ENCODE measurements around the gene GLI3. TPM values are rescaled to one million over a fixed set of nuclear protein-coding genes. Genes with fewer than 3 reads are reported as not detected.

GLI3 gene
- total and polyA plus RNA-seq, 10 of the 15 experiments (the other 5 are each of a cell fraction or from before 2014, with no cell fraction given): 0.01 TPM; not detected in 8

DNA sequence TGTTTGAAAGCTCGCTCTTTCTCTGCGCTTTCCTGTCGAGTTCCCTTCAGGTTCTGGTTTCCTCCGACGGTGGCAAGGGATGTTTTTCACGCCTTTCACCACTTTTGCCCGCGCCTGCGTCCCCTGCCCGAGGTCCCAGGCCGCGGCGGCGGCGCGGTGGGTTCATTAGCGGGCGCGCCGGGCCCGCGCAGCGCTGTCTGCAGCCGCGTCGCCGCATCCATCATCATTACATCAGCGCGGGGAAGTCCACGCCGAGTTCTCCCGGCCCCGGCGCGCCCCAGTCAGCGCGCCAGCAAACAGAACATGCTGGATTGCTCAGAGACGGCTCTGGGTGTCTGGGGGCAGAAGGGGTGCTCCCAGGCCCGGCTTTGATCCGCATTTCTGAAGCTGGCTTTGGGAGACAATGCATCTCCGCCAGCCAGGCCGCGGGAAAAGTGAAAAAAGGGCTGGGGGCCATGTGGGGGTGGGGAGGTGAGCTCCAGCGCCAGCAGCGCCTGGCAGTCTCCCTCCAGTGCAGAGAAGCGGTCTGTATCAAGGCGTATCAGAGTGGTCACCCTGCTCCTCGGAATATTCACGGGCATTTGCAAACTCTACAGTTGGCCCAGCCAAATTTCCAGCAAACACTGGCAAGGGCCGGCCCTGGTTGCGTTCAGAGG lies 8.9 kb downstream of the GLI3 start:
- POLR2A ChIA-PET: no interaction called here
- no peaks in the 10 kb centered on the region for H3K36me3 ChIP-seq (ENCODE audit: control insufficient read depth in 2 of 2, insufficient read depth in 2 of 2, low read length in 1 of 2)
- H4K20me1 ChIP-seq (ENCODE audit: control insufficient read depth, insufficient read depth): no peaks in the 10 kb centered on the region
- H3K27me3 ChIP-seq (replicated peaks in 1 of 2; ENCODE audit: control insufficient read depth in 2 of 2, insufficient read depth in 2 of 2, low read length in 1 of 2): peaks cover 0 to 7% of the 10 kb centered on the region in 2 experiments; a peak in 3 of 4 replicates
- H3K4me1 ChIP-seq (ENCODE audit: control insufficient read depth, insufficient read depth, low read length): no peaks in the 10 kb centered on the region
- SMC1A ChIA-PET (ENCODE audit: uncharacterized antibody, unreplicated experiment): no interaction called here
- no peak for TF ChIP-seq CBX3 (IDR thresholded peaks at IDR 0.05; ENCODE audit: borderline replicate concordance, low read depth)
- no peak for TF ChIP-seq RBBP5 (conservative IDR thresholded peaks at IDR 0.05)
- no peak for TF ChIP-seq MTA3 (IDR thresholded peaks at IDR 0.05; ENCODE audit: borderline replicate concordance, low read length)
- no peak for TF ChIP-seq CREB1 (IDR thresholded peaks at IDR 0.05; ENCODE audit: low read depth)
- TF ChIP-seq KAT2A (conservative IDR thresholded peaks at IDR 0.05; ENCODE audit: control insufficient read depth, low read depth, low read length): no peak
- TF ChIP-seq, protein P1, sequence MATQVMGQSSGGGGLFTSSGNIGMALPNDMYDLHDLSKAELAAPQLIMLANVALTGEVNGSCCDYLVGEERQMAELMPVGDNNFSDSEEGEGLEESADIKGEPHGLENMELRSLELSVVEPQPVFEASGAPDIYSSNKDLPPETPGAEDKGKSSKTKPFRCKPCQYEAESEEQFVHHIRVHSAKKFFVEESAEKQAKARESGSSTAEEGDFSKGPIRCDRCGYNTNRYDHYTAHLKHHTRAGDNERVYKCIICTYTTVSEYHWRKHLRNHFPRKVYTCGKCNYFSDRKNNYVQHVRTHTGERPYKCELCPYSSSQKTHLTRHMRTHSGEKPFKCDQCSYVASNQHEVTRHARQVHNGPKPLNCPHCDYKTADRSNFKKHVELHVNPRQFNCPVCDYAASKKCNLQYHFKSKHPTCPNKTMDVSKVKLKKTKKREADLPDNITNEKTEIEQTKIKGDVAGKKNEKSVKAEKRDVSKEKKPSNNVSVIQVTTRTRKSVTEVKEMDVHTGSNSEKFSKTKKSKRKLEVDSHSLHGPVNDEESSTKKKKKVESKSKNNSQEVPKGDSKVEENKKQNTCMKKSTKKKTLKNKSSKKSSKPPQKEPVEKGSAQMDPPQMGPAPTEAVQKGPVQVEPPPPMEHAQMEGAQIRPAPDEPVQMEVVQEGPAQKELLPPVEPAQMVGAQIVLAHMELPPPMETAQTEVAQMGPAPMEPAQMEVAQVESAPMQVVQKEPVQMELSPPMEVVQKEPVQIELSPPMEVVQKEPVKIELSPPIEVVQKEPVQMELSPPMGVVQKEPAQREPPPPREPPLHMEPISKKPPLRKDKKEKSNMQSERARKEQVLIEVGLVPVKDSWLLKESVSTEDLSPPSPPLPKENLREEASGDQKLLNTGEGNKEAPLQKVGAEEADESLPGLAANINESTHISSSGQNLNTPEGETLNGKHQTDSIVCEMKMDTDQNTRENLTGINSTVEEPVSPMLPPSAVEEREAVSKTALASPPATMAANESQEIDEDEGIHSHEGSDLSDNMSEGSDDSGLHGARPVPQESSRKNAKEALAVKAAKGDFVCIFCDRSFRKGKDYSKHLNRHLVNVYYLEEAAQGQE (IDR thresholded peaks at IDR 0.05; ENCODE audit: low read depth, low read length): no peak
- TF ChIP-seq, protein P2, sequence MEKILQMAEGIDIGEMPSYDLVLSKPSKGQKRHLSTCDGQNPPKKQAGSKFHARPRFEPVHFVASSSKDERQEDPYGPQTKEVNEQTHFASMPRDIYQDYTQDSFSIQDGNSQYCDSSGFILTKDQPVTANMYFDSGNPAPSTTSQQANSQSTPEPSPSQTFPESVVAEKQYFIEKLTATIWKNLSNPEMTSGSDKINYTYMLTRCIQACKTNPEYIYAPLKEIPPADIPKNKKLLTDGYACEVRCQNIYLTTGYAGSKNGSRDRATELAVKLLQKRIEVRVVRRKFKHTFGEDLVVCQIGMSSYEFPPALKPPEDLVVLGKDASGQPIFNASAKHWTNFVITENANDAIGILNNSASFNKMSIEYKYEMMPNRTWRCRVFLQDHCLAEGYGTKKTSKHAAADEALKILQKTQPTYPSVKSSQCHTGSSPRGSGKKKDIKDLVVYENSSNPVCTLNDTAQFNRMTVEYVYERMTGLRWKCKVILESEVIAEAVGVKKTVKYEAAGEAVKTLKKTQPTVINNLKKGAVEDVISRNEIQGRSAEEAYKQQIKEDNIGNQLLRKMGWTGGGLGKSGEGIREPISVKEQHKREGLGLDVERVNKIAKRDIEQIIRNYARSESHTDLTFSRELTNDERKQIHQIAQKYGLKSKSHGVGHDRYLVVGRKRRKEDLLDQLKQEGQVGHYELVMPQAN (conservative IDR thresholded peaks at IDR 0.05): no peak
- 26% methylated on average over 43 of the region's 51 CpGs for WGBS (ENCODE audit: insufficient coverage, insufficient replicate concordance, low lambda C conversion rate, missing lambda C conversion rate)
- no TSS peak for BruUV-seq (replicated peaks)
- no peak for DNase-seq (ENCODE audit: low read depth, low spot score)
- FAIRE-seq: no peak
- CTCF ChIA-PET: no interaction called here
- H3K9me3 ChIP-seq (replicated peaks; ENCODE audit: control insufficient read depth, insufficient read depth, low read length): no peaks in the 10 kb centered on the region
- in situ Hi-C loops (cut with MboI): no loop called here
- ATAC-seq: peak; percentile 37; the same call in 2 of the 3 replicates
- no peak overlapping the region for H3K4me3 ChIP-seq
- RAD21 ChIA-PET (ENCODE audit: unreplicated experiment): no interaction called here
- no peak overlapping the region for H3K9ac ChIP-seq (ENCODE audit: control insufficient read depth, insufficient read depth, low read length)
- intact Hi-C loops (cut with micrococcal nuclease; ENCODE audit: unreplicated experiment): no loop called here
- H2AFZ ChIP-seq (ENCODE audit: control insufficient read depth, low read depth, low read length): no peak overlapping the region
- peak overlapping the region; percentile 7; the same call in 1 of the 2 replicates for H3K4me2 ChIP-seq (ENCODE audit: control insufficient read depth, insufficient read depth)
- H3K27ac ChIP-seq (ENCODE audit: control insufficient read depth, insufficient read depth): no peak overlapping the region
- H3K79me2 ChIP-seq (ENCODE audit: control insufficient read depth, insufficient read depth, low read length): no peaks in the 10 kb centered on the region

Measured in GM12878 (cell line).